GM18526 (cell line): ENCODE results near the gene GLB1L2.

Experiments
- POLR2A ChIP-seq: IDR thresholded peaks from 3 replicates; pipeline ENCODE4 v1.6.1; 2011; ENCODE audit not compliant: insufficient read length; ENCODE audit errors: extremely low read depth

GLB1L2 gene

GRCh38 chr11:134331354-134332188 lies at the start of gene GLB1L2:
TSS of gene GLB1L2 (plus strand) at chr11:134331988. CDS start at chr11:134332062, 74 bp downstream.
- TF ChIP-seq POLR2A, result no peak

- no peak for TF ChIP-seq POLR2A
Observed at GRCh38 chr11:134282121-134283045, 49.4 kb upstream of the GLB1L2 start.

- TF ChIP-seq POLR2A, result no peak
Observed at GRCh38 chr11:134283461-134284230, 48.1 kb upstream of the GLB1L2 start.

- TF ChIP-seq POLR2A, result no peak
Observed at GRCh38 chr11:134287561-134287960, 44.2 kb upstream of the GLB1L2 start.

GRCh38 chr11:134288486-134288885 lies 43.3 kb upstream of the GLB1L2 start:
- TF ChIP-seq POLR2A, result no peak

- no peak for TF ChIP-seq POLR2A
Observed at GRCh38 chr11:134289167-134289566, 42.6 kb upstream of the GLB1L2 start.

GRCh38 chr11:134289789-134290188 lies 42.0 kb upstream of the GLB1L2 start:
- no peak for TF ChIP-seq POLR2A

GRCh38 chr11:134290646-134291045 lies 41.1 kb upstream of the GLB1L2 start:
- TF ChIP-seq POLR2A, result no peak

- no peak for TF ChIP-seq POLR2A
Observed at GRCh38 chr11:134291196-134291595, 40.6 kb upstream of the GLB1L2 start.

GRCh38 chr11:134292661-134293060 lies 39.1 kb upstream of the GLB1L2 start:
- no peak for TF ChIP-seq POLR2A

- no peak for TF ChIP-seq POLR2A
Observed at GRCh38 chr11:134293119-134294113, 38.4 kb upstream of the GLB1L2 start.

GRCh38 chr11:134294664-134295063 lies 37.1 kb upstream of the GLB1L2 start:
- no peak for TF ChIP-seq POLR2A

GRCh38 chr11:134312223-134312622 lies 19.6 kb upstream of the GLB1L2 start:
- TF ChIP-seq POLR2A, result no peak

GRCh38 chr11:134312807-134313206 lies 19.0 kb upstream of the GLB1L2 start:
- TF ChIP-seq POLR2A, result no peak
